Measurements from ENCODE around the gene MSMO1. TPM values are rescaled to one million over a fixed set of nuclear protein-coding genes. Genes with fewer than 3 reads are reported as not detected.
"Not testable (repeated sequence)": the region's sequence is repeated elsewhere in the genome, so short reads cannot be mapped to it uniquely, and the experiment has no call there.

MSMO1 gene
- total RNA-seq, 2 donors from 2014 or later: 12.3 to 16.7 TPM

- H3K4me1 ChIP-seq (ENCODE audit: control insufficient read depth in 1 of 2, low read depth in 2 of 2): peaks cover 3 to 28% of the 10 kb centered on the region in 2 donors
- no peaks in the 10 kb centered on the region for H3K9me3 ChIP-seq
- H3K4me3 ChIP-seq: no peak overlapping the region
- DNase-seq (ENCODE audit: low spot score) (no peak), ATAC-seq (ENCODE audit: insufficient number of reproducible peaks, low FRiP score, low read depth) (no peak)
- no peak overlapping the region for H3K27ac ChIP-seq
- H3K27me3 ChIP-seq (replicated peaks; ENCODE audit: insufficient read depth): no peaks in the 10 kb centered on the region
- H3K36me3 ChIP-seq: no peaks in the 10 kb centered on the region
- TF ChIP-seq CTCF (IDR thresholded peaks at IDR 0.05): no peak
These were observed 7.8 kb downstream of the MSMO1 start for GRCh38 chr4:165335163-165335703.

GRCh38 chr4:165336743-165337142 lies 9.3 kb downstream of the MSMO1 start:
- ATAC-seq (ENCODE audit: insufficient number of reproducible peaks, low FRiP score, low read depth): no peak
- DNase-seq (ENCODE audit: low spot score): no peak
- H3K4me3 ChIP-seq: no peak overlapping the region
- no peak for TF ChIP-seq CTCF (IDR thresholded peaks at IDR 0.05)
- peaks cover 3 to 19% of the 10 kb centered on the region in 2 donors for H3K4me1 ChIP-seq (ENCODE audit: control insufficient read depth in 1 of 2, low read depth in 2 of 2)
- H3K27ac ChIP-seq: no peak overlapping the region
- H3K27me3 ChIP-seq (replicated peaks; ENCODE audit: insufficient read depth): no peaks in the 10 kb centered on the region
- no peaks in the 10 kb centered on the region for H3K36me3 ChIP-seq
- H3K9me3 ChIP-seq: no peaks in the 10 kb centered on the region

- not testable (repeated sequence) for H3K27ac ChIP-seq; H3K9me3 ChIP-seq; H3K4me1 ChIP-seq (ENCODE audit: control insufficient read depth in 1 of 2, low read depth in 2 of 2); ATAC-seq (ENCODE audit: insufficient number of reproducible peaks, low FRiP score, low read depth); H3K4me3 ChIP-seq; H3K27me3 ChIP-seq (replicated peaks; ENCODE audit: insufficient read depth); DNase-seq (ENCODE audit: low spot score); H3K36me3 ChIP-seq
These were observed 14.9 kb downstream of the MSMO1 start for GRCh38 chr4:165342340-165342739.

- ATAC-seq (ENCODE audit: insufficient number of reproducible peaks, low FRiP score, low read depth) (no peak), DNase-seq (ENCODE audit: low spot score) (no peak)
- no peaks in the 10 kb centered on the region for H3K4me1 ChIP-seq (ENCODE audit: control insufficient read depth in 1 of 2, low read depth in 2 of 2)
- peak; percentile 15 for TF ChIP-seq CTCF (IDR thresholded peaks at IDR 0.05)
- no peak overlapping the region for H3K27ac ChIP-seq
- H3K36me3 ChIP-seq: peaks cover 2% of the 10 kb centered on the region
- H3K9me3 ChIP-seq: no peaks in the 10 kb centered on the region
- H3K4me3 ChIP-seq: no peak overlapping the region
- H3K27me3 ChIP-seq (replicated peaks; ENCODE audit: insufficient read depth): no peaks in the 10 kb centered on the region
These were observed 16.1 kb downstream of the MSMO1 start for GRCh38 chr4:165343353-165344191.

GRCh38 chr4:165345666-165346417 lies 18.4 kb downstream of the MSMO1 start:
- TF ChIP-seq CTCF (IDR thresholded peaks at IDR 0.05): peak; percentile 19
- H3K9me3 ChIP-seq: no peaks in the 10 kb centered on the region
- no peak overlapping the region for H3K27ac ChIP-seq
- no peaks in the 10 kb centered on the region for H3K27me3 ChIP-seq (replicated peaks; ENCODE audit: insufficient read depth)
- H3K4me3 ChIP-seq: no peak overlapping the region
- H3K36me3 ChIP-seq: peaks cover 2% of the 10 kb centered on the region
- no peaks in the 10 kb centered on the region for H3K4me1 ChIP-seq (ENCODE audit: control insufficient read depth in 1 of 2, low read depth in 2 of 2)
- ATAC-seq (ENCODE audit: insufficient number of reproducible peaks, low FRiP score, low read depth) (no peak), DNase-seq (ENCODE audit: low spot score) (no peak)

All from thoracic aorta (tissue), 2 donors.